Activated effector memory CD4-positive, alpha-beta T cell treated with Interleukin-2 at 50 U/mL for 16 hours (primary cell): ENCODE data around the gene OR6C76.
"Not testable (repeated sequence)": the region's sequence is repeated elsewhere in the genome, so short reads cannot be mapped to it uniquely, and the experiment has no call there.

ENCODE experiments used
- DNase-seq: peaks from one replicate; pipeline ENCODE4 v3.0.0-alpha.2; 2020

The OR6C76 gene

GRCh38 chr12:55425954-55426353, at the start of gene OR6C76:
Gene OR6C76 (plus strand): TSS chr12:55426254. CDS start chr12:55426254, 0 bp downstream.
- DNase-seq, result no peak

DNA sequence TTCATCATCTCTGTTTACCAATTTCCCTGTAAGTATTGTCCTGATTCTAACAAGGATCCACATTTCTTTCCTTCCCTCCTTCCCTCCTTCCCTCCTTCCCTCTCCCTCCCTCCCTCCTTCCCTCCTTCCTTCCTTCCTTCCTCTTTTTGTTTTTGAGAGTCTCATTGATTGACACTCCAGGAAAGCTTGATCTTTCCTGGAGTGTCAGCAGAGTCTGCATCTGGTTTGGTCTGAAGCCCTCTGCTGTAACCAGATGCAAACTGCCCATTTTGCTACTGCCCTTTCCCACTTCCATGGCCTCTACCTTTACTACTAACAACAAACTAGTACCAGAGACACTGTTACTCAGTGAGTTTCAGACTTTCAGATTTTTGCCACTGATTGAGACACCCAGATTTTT, 40.2 kb upstream of the OR6C76 start:
- DNase-seq, result no peak

- no peak for DNase-seq
These were observed 33.8 kb upstream of the OR6C76 start for GRCh38 chr12:55392032-55392795.

DNA sequence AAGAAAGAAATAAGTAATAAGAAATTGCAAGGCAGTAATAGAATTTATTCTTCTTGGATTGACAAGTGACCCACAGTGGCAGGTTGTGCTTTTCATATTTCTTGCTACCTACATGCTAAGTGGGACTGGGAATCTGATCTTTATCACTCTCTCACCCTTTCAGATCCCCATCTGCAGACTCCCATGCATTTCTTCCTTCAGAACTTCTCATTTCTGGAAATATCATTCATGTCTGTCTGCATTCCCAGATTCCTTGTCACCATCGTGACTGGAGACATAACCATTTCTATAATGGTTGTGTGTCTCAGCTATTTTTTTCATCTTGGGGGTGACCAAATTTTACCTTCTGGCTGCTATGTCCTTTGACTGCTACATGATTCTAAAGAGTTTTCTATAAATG, 29.7 kb upstream of the OR6C76 start:
- no peak for DNase-seq

GRCh38 chr12:55400229-55400628, 25.8 kb upstream of the OR6C76 start, which contains the start of gene OR6C65:
Gene OR6C65 (plus strand): TSS chr12:55400529. CDS start chr12:55400529, 0 bp downstream.
- DNase-seq, result no peak

- DNase-seq, result no peak
These were observed 18.2 kb upstream of the OR6C76 start for GRCh38 chr12:55407866-55408265.

GRCh38 chr12:55409133-55409532, 16.9 kb upstream of the OR6C76 start:
- not testable (repeated sequence) for DNase-seq

- DNase-seq, result not testable (repeated sequence)
These were observed 13.9 kb upstream of the OR6C76 start for GRCh38 chr12:55412138-55412537.

- not testable (repeated sequence) for DNase-seq
These were observed 12.3 kb upstream of the OR6C76 start for GRCh38 chr12:55413498-55414388.

GRCh38 chr12:55414396-55414823, 11.6 kb upstream of the OR6C76 start:
- DNase-seq, result not testable (repeated sequence)

- DNase-seq, result not testable (repeated sequence)
These were observed 11.2 kb upstream of the OR6C76 start for GRCh38 chr12:55414889-55415288.

DNA sequence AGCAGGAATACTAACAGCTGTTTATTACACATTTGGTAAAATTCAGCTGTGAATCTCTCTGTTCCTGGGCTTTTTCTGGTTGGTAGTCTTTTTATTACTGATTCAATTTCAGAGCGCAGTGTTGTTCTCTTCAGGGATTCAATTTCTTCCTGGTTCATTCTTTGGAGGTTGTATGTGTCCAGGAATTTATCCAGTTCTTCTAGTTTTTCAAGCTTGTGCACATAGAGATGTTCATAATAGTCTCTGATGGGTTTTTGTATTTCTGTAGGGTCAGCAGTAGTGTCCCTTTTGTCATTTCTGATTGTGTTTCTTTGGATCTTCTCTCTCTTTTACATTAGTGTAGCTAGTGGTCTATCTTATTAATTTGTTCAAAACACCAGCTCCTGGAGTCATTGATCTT, 9.1 kb upstream of the OR6C76 start:
- DNase-seq, result no peak

- DNase-seq, result no peak
These were observed 5.6 kb upstream of the OR6C76 start for GRCh38 chr12:55420307-55420962.

DNA sequence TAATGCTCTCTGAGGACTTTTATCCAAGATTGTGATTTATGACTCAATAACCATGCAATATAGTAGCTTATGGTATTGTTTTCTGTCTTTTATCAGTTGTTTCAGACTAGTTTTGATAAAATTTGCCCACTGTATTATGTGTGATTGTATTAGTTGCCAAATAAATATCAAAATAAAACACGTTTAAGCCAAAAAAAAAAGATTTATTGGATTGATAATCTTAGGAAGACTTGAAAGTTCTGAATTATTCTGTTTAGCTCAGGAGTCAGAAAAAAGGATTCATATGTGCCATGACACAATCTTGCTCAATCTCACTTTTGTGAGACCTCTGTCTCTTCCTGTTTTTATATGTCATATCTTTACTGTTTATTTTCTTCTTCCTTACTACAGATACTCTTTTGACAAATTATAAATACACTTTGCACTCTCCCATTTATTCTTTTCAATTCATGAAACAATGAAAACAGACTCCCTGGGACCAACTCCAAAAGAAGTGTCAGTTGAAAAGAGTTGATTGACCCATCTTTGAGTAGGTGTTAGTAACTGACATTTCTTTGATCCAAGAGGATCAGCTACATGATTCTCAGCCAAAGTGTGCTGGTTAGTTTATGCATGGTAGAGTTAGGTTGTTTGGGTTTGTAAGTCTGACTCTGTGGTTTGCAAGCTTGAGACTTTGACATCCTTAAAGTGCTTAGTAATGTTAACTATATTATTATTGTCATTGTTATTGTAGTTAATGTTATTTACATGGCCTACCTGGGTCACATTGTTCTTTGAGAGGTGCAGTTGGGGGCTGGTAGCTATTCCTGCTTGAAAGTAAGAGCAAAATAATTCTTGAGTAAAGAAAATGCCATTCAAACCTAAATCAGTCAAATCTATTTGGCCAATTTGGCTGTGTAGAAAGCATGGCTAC, 2.5 kb downstream of the OR6C76 start:
- no peak for DNase-seq

- not testable (repeated sequence) for DNase-seq
These were observed 15.2 kb downstream of the OR6C76 start for GRCh38 chr12:55441233-55441632.

GRCh38 chr12:55443776-55444175, 17.7 kb downstream of the OR6C76 start, which contains the start of gene OR6C2:
Gene OR6C2 (plus strand): TSS chr12:55444076. CDS start chr12:55452214, 8,138 bp downstream.
- no peak for DNase-seq

- no peak for DNase-seq
These were observed 19.3 kb downstream of the OR6C76 start for GRCh38 chr12:55445357-55445756.

GRCh38 chr12:55446326-55446725, 20.3 kb downstream of the OR6C76 start:
- no peak for DNase-seq

DNA sequence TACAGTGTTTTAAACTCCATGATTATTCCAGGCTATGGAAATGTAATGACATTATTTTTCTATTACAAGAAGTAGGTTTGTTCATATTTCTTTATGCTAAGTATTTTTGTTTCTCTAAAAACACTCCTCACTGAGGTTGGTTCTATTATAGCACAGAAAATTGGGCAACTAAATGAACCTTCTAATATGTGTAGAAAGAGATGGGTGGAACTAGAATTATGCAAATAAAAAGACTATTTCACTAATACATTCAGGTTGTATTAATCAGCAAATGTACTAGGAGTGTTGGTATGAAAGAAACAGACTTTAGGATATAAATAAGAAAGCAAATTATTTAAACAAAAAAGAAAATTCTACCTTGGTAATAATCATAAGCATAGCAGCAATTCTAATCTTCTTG, 22.8 kb downstream of the OR6C76 start:
- DNase-seq, result no peak

- DNase-seq, result not testable (repeated sequence)
These were observed 38.9 kb downstream of the OR6C76 start for GRCh38 chr12:55464926-55465325.

GRCh38 chr12:55467836-55468235, 41.8 kb downstream of the OR6C76 start:
- no peak for DNase-seq

GRCh38 chr12:55469291-55469690, 43.2 kb downstream of the OR6C76 start:
- no peak for DNase-seq
